Cardiac muscle cell (in vitro differentiated cells and primary cell): Measurements from ENCODE around the gene ZNF329. TPM values are rescaled to one million over a fixed set of nuclear protein-coding genes. Genes with fewer than 3 reads are reported as not detected.

ENCODE experiments used
- DNase-seq, 2 donors: peaks; one replicate each; pipeline versions ENCODE4 v3.0.0 to v3.0.0-alpha.2; 2010 to 2017; ENCODE audit warnings: low read depth in 1 of 2, low spot score in 1 of 2
- H3K27ac ChIP-seq: fragments of 200-600 bp; sonication (generic); 2 replicates; pipeline ENCODE4 v1.5.1; 2016
- H3K27me3 ChIP-seq: fragments of 200-600 bp; sonication (generic); 2 replicates; pipeline ENCODE4 v1.6.0; 2016; ENCODE audit warnings: control low read depth
- H3K36me3 ChIP-seq: fragments of 200-600 bp; sonication (generic); 2 replicates; pipeline ENCODE4 v1.5.1; 2016; ENCODE audit warnings: control low read depth
- H3K4me1 ChIP-seq: fragments of 200-600 bp; sonication (generic); 2 replicates; pipeline ENCODE4 v1.8.1; 2017; ENCODE audit warnings: low read depth, mild to moderate bottlenecking, mixed run types
- H3K4me3 ChIP-seq: fragments of 200-600 bp; sonication (generic); 2 replicates; pipeline ENCODE4 v1.5.1; 2016; ENCODE audit warnings: mild to moderate bottlenecking
- H3K9me3 ChIP-seq: fragments of 200-600 bp; sonication (generic); 2 replicates; pipeline ENCODE4 v1.5.1; 2017; ENCODE audit warnings: low read depth, mild to moderate bottlenecking, control low read depth
- CTCF ChIP-seq: IDR thresholded peaks from 2 replicates; pipeline ENCODE4 v1.5.1; 2012; ENCODE audit warnings: low read depth, mild to moderate bottlenecking, low read length
- polyA plus RNA-seq: library from polyadenylated mRNA; unstranded; fragments of >200 nt; fragmentation: Nextera tagmentation; extraction: Ambion mirVana; gene quantifications from 2 replicates; pipeline ENCODE4 v1.2.1, GENCODE V29; 2016
- total RNA-seq: library from RNA; depleted of rRNA; stranded (reverse); fragments of >200 nt; gene quantifications from 2 replicates; pipeline ENCODE4 v1.2.3, GENCODE V29; 2016

The ZNF329 gene
- total RNA-seq (27.8 and 29.6 TPM in 2 replicates), polyA plus RNA-seq (5.2 and 12.8 TPM in 2 replicates)

DNA sequence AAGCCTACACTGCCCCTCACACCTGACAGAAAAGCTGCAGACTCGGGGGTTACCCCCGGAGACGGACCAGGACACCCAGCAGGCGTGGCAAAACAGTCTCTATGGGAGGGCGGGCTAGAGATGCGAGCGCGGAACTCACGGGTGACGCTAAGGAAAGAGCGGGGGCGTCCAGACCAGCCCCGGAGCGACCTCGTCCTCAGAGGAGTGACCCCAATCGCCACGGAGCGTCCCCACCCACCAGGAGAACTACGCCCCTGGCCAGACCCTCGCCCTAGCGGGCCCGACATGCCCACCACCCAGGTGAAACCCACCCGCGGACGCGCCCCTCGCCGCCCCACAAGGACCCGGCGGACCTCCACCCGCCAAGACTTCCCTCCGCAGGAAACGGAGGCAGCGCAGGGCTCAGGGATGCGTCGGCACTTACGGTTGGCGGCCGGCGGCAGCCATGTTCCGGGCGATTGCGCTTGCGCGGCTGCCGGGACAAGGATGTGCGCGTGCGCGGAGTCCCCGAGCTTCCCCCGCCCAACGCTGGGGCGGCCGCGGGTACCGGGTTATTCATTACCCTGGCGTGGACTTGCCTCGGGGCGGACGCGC, at the start of gene ZNF329:
Gene ZNF329, minus strand, starts transcription at position 462 of the 594 bp plus-strand sequence. CDS start 21,286 bp downstream, outside the sequence.
- no peaks in the 10 kb centered on the region for H3K36me3 ChIP-seq
- H3K9me3 ChIP-seq, result peaks cover 3% of the 10 kb centered on the region
- DNase-seq, result peak; percentile 89 to 93
- H3K4me1 ChIP-seq, result no peaks in the 10 kb centered on the region
- peak within 1 kb of the TSS; percentile 72 for H3K27ac ChIP-seq
- H3K4me3 ChIP-seq, result peak within 1 kb of the TSS; percentile 64
- H3K27me3 ChIP-seq, result no peaks in the 10 kb centered on the region
- TF ChIP-seq CTCF, result no peak

DNA sequence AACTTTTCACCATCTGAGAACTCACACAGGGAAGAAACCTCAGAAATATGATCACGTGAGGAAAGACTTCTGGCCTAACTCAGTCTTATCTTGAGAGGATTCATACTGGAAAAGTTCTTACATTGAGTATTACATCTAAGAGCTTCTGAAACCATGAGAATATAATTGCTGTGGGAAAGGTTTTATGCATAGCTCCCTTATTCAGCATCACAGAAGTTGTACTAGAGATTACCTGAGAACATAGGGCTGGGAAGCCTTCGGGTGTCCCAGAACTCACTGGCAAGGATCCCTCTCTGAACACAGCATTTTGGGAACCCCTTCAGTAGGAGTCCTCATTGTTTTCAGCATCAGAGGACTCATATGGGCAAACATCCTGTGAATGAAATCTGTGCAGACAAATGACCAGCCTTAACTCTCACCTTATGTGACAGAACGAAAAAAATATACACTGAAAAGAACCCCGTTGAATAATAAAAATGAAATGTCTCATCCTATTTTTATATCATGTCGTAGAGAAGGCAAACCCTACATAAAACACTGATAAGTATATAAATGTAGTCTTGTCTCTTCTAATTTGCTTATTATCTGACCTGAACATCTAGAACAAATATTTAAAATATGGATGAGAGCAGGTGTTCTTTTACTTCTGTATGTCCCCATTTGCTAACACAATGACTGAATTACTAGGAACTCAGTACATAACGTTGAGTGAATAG, 46.5 kb upstream of the ZNF329 start:
- H3K4me1 ChIP-seq, result no peaks in the 10 kb centered on the region
- no peak overlapping the region for H3K27ac ChIP-seq
- peak; percentile 2 to 30 for DNase-seq
- H3K9me3 ChIP-seq, result peaks cover 23% of the 10 kb centered on the region
- no peak for TF ChIP-seq CTCF
- H3K27me3 ChIP-seq, result no peaks in the 10 kb centered on the region
- H3K36me3 ChIP-seq, result peaks cover 29% of the 10 kb centered on the region
- H3K4me3 ChIP-seq, result no peak overlapping the region

- DNase-seq, result no peak
- Histone ChIP-seq H3K9me3 (peaks cover 4% of the 10 kb centered on the region), H3K4me1 (no peaks in the 10 kb centered on the region), H3K27ac (peak overlapping the region; percentile 99), H3K27me3 (no peaks in the 10 kb centered on the region), H3K4me3 (peak overlapping the region; percentile 91), H3K36me3 (peaks cover 12% of the 10 kb centered on the region)
- TF ChIP-seq CTCF, result no peak
Observed at GRCh38 chr19:58183817-58184215, 33.2 kb upstream of the ZNF329 start.

GRCh38 chr19:58182989-58183816, 32.6 kb upstream of the ZNF329 start, which contains the start of gene ZNF274:
TSS of gene ZNF274 (plus strand) at chr19:58183061. CDS start at chr19:58183966, 905 bp downstream.
- no peak for TF ChIP-seq CTCF
- H3K4me3 ChIP-seq, result peak within 1 kb of the TSS; percentile 91
- H3K4me1 ChIP-seq, result no peaks in the 10 kb centered on the region
- H3K27ac ChIP-seq, result peak within 1 kb of the TSS; percentile 99
- H3K27me3 ChIP-seq, result no peaks in the 10 kb centered on the region
- H3K9me3 ChIP-seq, result peaks cover 4% of the 10 kb centered on the region
- H3K36me3 ChIP-seq, result peaks cover 11% of the 10 kb centered on the region
- DNase-seq, result peak; percentile 96 to 97

DNA sequence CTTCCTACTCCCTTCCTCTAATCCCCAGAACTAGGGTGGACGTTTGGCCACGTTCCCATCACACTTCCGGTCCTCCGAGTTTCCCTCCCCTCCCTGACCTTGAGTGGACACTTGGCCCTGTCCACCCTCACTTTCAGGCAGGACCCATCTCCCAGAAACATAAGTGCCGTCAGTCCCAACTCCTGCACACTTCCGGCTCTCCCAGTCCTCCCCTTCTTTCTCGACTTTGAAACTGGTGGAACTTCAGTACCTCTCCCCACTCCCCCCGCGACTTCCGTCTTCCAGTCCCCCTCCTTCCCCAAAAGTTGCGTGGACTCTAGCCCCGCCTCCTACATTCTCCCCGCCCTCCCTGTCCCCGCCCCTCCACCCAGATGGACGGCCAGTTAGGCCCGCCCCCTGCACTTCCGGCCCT, 32.0 kb upstream of the ZNF329 start:
- Histone ChIP-seq H3K4me3 (peak overlapping the region; percentile 91), H3K27ac (peak overlapping the region; percentile 99), H3K9me3 (no peaks in the 10 kb centered on the region), H3K27me3 (no peaks in the 10 kb centered on the region), H3K36me3 (peaks cover 5% of the 10 kb centered on the region), H3K4me1 (no peaks in the 10 kb centered on the region)
- no peak for TF ChIP-seq CTCF
- no peak for DNase-seq
